Sigmoid colon (tissue), 4 donors: ENCODE data around the gene GPR17.

Experiments
- CTCF ChIP-seq, 4 experiments: fragments of 450-650 bp in 3 of 4; fragments of 200-600 bp in 1 of 4; IDR thresholded peaks; one replicate each; pipeline ENCODE4 v1.5.1; 2016 to 2019; ENCODE audit warnings: antibody characterized with exemption in 4 of 4, mild to moderate bottlenecking in 3 of 4, moderate library complexity in 2 of 4
- EP300 ChIP-seq, 4 donors: sonication (generic); formaldehyde crosslinking; IDR thresholded peaks; one replicate each; pipeline ENCODE4 v1.6.1; 2017; ENCODE audit warnings: antibody characterized with exemption in 4 of 4

DNA sequence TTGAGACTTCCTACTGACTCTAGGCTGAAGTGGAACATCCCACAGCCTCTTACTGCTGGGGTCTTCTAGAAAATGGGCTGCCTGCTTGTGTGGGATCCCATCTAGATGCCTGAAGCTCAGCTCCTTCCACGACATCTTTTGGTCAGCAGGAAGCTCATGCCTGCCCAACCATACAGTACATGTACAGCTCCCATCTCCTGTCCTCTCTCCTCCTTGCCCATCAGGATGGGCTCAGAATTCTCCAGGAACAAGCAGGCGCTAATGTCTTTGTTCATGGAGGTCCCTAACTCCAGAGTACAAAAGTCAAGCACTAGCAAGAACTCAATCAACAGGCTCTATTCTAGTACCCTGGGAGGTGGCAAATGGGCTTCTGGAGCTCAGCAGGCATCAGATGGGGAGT is 31.7 kb upstream of the GPR17 start:
- TF ChIP-seq CTCF (IDR thresholded peaks at IDR 0.05), result no peak
- TF ChIP-seq EP300 (IDR thresholded peaks at IDR 0.05), result no peak
